SK-N-SH (cell line): ENCODE results near the gene SMC1B. TPM values are rescaled to one million over a fixed set of nuclear protein-coding genes. Genes with fewer than 3 reads are reported as not detected.

Experiments used
- CTCF ChIA-PET: fragments of 300-600, 350-600 bp; formaldehyde crosslinking; extraction: SDS; loops from one replicate; lab custom pipeline; 2021; lab: Yijun Ruan, JAX
- POLR2A ChIA-PET: fragments of 350-600 bp; sonication (Branson Sonifier 250); formaldehyde crosslinking; extraction: SDS; loops from one replicate; lab custom pipeline; 2020; ENCODE audit warnings: antibody characterized with exemption, inconsistent platforms; lab: Yijun Ruan, JAX
- DNase-seq: peaks from one replicate; pipeline ENCODE4 v3.0.0; 2012
- H2AFZ ChIP-seq: fragments of 200-600 bp; sonication (generic); 2 replicates; pipeline ENCODE4 v1.8.1; 2016; ENCODE audit warnings: antibody characterized with exemption, mild to moderate bottlenecking, low read depth
- H3F3A ChIP-seq: fragments of 200-600 bp; sonication (generic); replicated peaks from 2 replicates; pipeline ENCODE3; 2016; ENCODE audit warnings: antibody characterized with exemption, mild to moderate bottlenecking; ENCODE audit not compliant: insufficient read depth
- H3K27ac ChIP-seq, 2 experiments: fragments of 200-500 bp in 1 of 2; fragments of 200-600 bp in 1 of 2; sonication (Bioruptor generic) in 1 of 2; sonication (generic), shearing (Covaris generic) in 1 of 2; 2 replicates each; pipeline versions ENCODE4 v1.5.1 to v1.6.1; 2014 to 2016; ENCODE audit warnings: low read depth in 2 of 2, inconsistent platforms in 1 of 2, low read length in 1 of 2, mild to moderate bottlenecking in 1 of 2, mixed read lengths in 1 of 2
- H3K27me3 ChIP-seq: fragments of 200-600 bp; sonication (generic), shearing (Covaris generic); 2 replicates; pipeline ENCODE4 v1.6.1; 2016; ENCODE audit warnings: mixed run types; ENCODE audit not compliant: insufficient read depth
- H3K36me3 ChIP-seq, 2 experiments: fragments of 200-500 bp in 1 of 2; fragments of 200-600 bp in 1 of 2; sonication (Bioruptor generic) in 1 of 2; sonication (generic) in 1 of 2; replicated peaks in 1 of 2; 2 replicates each; pipeline versions ENCODE3 to v1.5.1; 2014 to 2016; ENCODE audit warnings: low read length in 1 of 2, mild to moderate bottlenecking in 1 of 2; ENCODE audit not compliant: insufficient read depth in 2 of 2, control insufficient read depth in 1 of 2
- H3K4me1 ChIP-seq, 2 experiments: fragments of 200-500 bp in 1 of 2; fragments of 200-600 bp in 1 of 2; sonication (Bioruptor generic) in 1 of 2; sonication (generic), shearing (Covaris generic) in 1 of 2; 2 replicates each; pipeline versions ENCODE4 v1.5.1 to v1.6.1; 2014 to 2016; ENCODE audit warnings: low read depth in 1 of 2, low read length in 1 of 2, mixed run types in 1 of 2; ENCODE audit not compliant: insufficient read depth in 2 of 2, control insufficient read depth in 1 of 2
- H3K4me2 ChIP-seq: fragments of 200-600 bp; sonication (generic), shearing (Covaris generic); 2 replicates; pipeline ENCODE4 v1.6.1; 2017; ENCODE audit warnings: mixed run types
- H3K4me3 ChIP-seq, 2 experiments: fragments of 200-500 bp in 1 of 2; fragments of 200-600 bp in 1 of 2; sonication (Bioruptor generic) in 1 of 2; sonication (generic), shearing (Covaris generic) in 1 of 2; 2 replicates each; pipeline versions ENCODE4 v1.5.1 to v1.8.1; 2014 to 2016; ENCODE audit warnings: low read depth in 2 of 2, inconsistent platforms in 1 of 2, low read length in 1 of 2, mild to moderate bottlenecking in 1 of 2, mixed read lengths in 1 of 2, moderate library complexity in 1 of 2
- H3K79me2 ChIP-seq: fragments of 200-600 bp; sonication (generic); 2 replicates; pipeline ENCODE4 v1.8.1; 2017; ENCODE audit warnings: mild to moderate bottlenecking; ENCODE audit not compliant: insufficient read depth
- H3K9ac ChIP-seq: fragments of 200-600 bp; sonication (generic); 2 replicates; pipeline ENCODE4 v1.6.1; 2017; ENCODE audit warnings: mixed run types
- H3K9me2 ChIP-seq: fragments of 200-600 bp; sonication (generic); 2 replicates; pipeline ENCODE4 v1.6.1; 2017; ENCODE audit warnings: mixed run types
- H3K9me3 ChIP-seq: fragments of 200-600 bp; sonication (generic); 2 replicates; pipeline ENCODE4 v1.6.1; 2017; ENCODE audit warnings: mixed run types, mild to moderate bottlenecking, moderate library complexity
- H4K20me1 ChIP-seq: fragments of 200-600 bp; sonication (generic); 2 replicates; pipeline ENCODE4 v1.6.1; 2017; ENCODE audit warnings: mild to moderate bottlenecking, mixed run types; ENCODE audit not compliant: insufficient read depth
- CHD2 ChIP-seq: fragments of 150-350 bp; IDR thresholded peaks from 2 replicates; pipeline ENCODE4 v1.6.1; 2018; ENCODE audit warnings: low read length; ENCODE audit not compliant: partially characterized antibody
- CTCF ChIP-seq: fragments of 200-600 bp; sonication (generic); IDR thresholded peaks from 2 replicates; pipeline ENCODE4 v1.6.1; 2017; ENCODE audit warnings: antibody characterized with exemption, mild to moderate bottlenecking, moderate library complexity
- EP300 ChIP-seq, 2 experiments: IDR thresholded peaks; 2 replicates each; pipeline versions ENCODE4 v1.4.0 to v1.6.1; 2012; ENCODE audit warnings: borderline replicate concordance in 1 of 2, low read depth in 1 of 2, low read length in 1 of 2
- FOXJ3 ChIP-seq: sonication (generic); formaldehyde crosslinking; IDR thresholded peaks from 2 replicates; pipeline ENCODE4 v1.5.1; 2020; ENCODE audit warnings: mild to moderate bottlenecking, missing genetic modification reagents
- GABPA ChIP-seq: IDR thresholded peaks from 2 replicates; pipeline ENCODE4 v1.4.0; 2012; ENCODE audit warnings: low read depth, mild to moderate bottlenecking
- GATA2 ChIP-seq: sonication (generic); formaldehyde crosslinking; IDR thresholded peaks from 2 replicates; pipeline ENCODE4 v1.5.0; 2020; ENCODE audit warnings: mild to moderate bottlenecking, missing genetic modification reagents
- MEF2A ChIP-seq: IDR thresholded peaks from 2 replicates; pipeline ENCODE4 v1.4.0; 2012; ENCODE audit warnings: low read depth, borderline replicate concordance
- MXI1 ChIP-seq: IDR thresholded peaks from 2 replicates; pipeline ENCODE4 v1.6.1; 2012; ENCODE audit warnings: mild to moderate bottlenecking, low read depth, low read length, improper control_type of control experiment
- NFIC ChIP-seq: IDR thresholded peaks from 2 replicates; pipeline ENCODE4 v1.4.0; 2012; ENCODE audit warnings: borderline replicate concordance
- NRF1 ChIP-seq: IDR thresholded peaks from 2 replicates; pipeline ENCODE4 v1.6.1; 2012; ENCODE audit warnings: low read depth, mild to moderate bottlenecking, low read length
- RCOR1 ChIP-seq: fragments of 150-350 bp; IDR thresholded peaks from 2 replicates; pipeline ENCODE4 v1.6.1; 2017; ENCODE audit warnings: antibody characterized with exemption, low read length
- RXRA ChIP-seq: IDR thresholded peaks from 2 replicates; pipeline ENCODE4 v1.4.0; 2012; ENCODE audit warnings: low read depth, mild to moderate bottlenecking, borderline replicate concordance
- SMC3 ChIP-seq: IDR thresholded peaks from 2 replicates; pipeline ENCODE4 v1.6.1; 2012; ENCODE audit warnings: low read depth, low read length, improper control_type of control experiment
- TAF1 ChIP-seq: IDR thresholded peaks from 2 replicates; pipeline ENCODE4 v1.6.1; 2012; ENCODE audit warnings: low read depth, mild to moderate bottlenecking, low read length, moderate library complexity, borderline replicate concordance
- TCF12 ChIP-seq: IDR thresholded peaks from 2 replicates; pipeline ENCODE4 v1.4.0; 2012
- YY1 ChIP-seq: IDR thresholded peaks from 2 replicates; pipeline ENCODE4 v1.4.0; 2012; ENCODE audit warnings: low read depth, mild to moderate bottlenecking
- ZBTB33 ChIP-seq: IDR thresholded peaks from 2 replicates; pipeline ENCODE4 v1.4.0; 2012; ENCODE audit warnings: low read depth, borderline replicate concordance
- WGBS: methylation state at CpG from one replicate; pipeline ENCODE4 v1.1.6; 2017; ENCODE audit warnings: low lambda C conversion rate; 5-methylcytosine and 5-hydroxymethylcytosine counted together
- polyA plus RNA-seq, 3 experiments: library from polyadenylated mRNA; depleted of rRNA; stranded (reverse); fragments of >200 nt; gene quantifications; 2 replicates each; pipeline ENCODE4 v1.2.3, GENCODE V29; 2012

The SMC1B gene
- polyA plus RNA-seq, 1 of the 3 experiments (the other 2 are of a cell fraction), result not detected

GRCh38 chr22:45316796-45317526 is 96.4 kb downstream of the SMC1B start:
- 97% methylated on average over 9 of the region's 9 CpGs for WGBS
- ChIA-PET CTCF (interaction anchor here (0.9 to 1.9 kb wide), 8 partner anchors 10 to 348 kb away, joined by 3 to 8 read pairs (median 4); no protein-coding TSS in a partner anchor), POLR2A (no interaction called here)
- Histone ChIP-seq H3K9me3 (no peaks in the 10 kb centered on the region), H3K27ac (peak overlapping the region; percentile 70 to 84; a peak in 3 of 4 replicates), H3K4me1 (peaks cover 16 to 64% of the 10 kb centered on the region in 2 experiments), H4K20me1 (no peaks in the 10 kb centered on the region), H3K4me2 (no peak overlapping the region), H3K79me2 (peaks cover 62% of the 10 kb centered on the region), H2AFZ (no peak overlapping the region), H3K36me3 (no peaks in the 10 kb centered on the region), H3K27me3 (no peaks in the 10 kb centered on the region), H3K9me2 (no peaks in the 10 kb centered on the region), H3K9ac (no peak overlapping the region), H3F3A (peaks cover 6% of the 10 kb centered on the region), H3K4me3 (no peak overlapping the region)
- DNase-seq, result no peak
- TF ChIP-seq MEF2A (no peak), ZBTB33 (no peak), NRF1 (no peak), SMC3 (no peak), RXRA (no peak), TAF1 (no peak), FOXJ3 (CRISPR knock-in tag) (no peak), RCOR1 (no peak), GATA2 (CRISPR knock-in tag) (no peak), YY1 (no peak), CTCF (no peak), TCF12 (no peak), GABPA (no peak), EP300 (IDR thresholded peaks at IDR 0.05; ENCODE audit: borderline replicate concordance in 1 of 2, low read depth in 1 of 2, low read length in 1 of 2) (no peak), MXI1 (no peak), NFIC (no peak), CHD2 (no peak)
